ENCODE measurements around the gene ALDOB. TPM values are rescaled to one million over a fixed set of nuclear protein-coding genes. Genes with fewer than 3 reads are reported as not detected.

ALDOB gene
- total RNA-seq, 1 experiment from 2014 or later, result 1.2 TPM

DNA sequence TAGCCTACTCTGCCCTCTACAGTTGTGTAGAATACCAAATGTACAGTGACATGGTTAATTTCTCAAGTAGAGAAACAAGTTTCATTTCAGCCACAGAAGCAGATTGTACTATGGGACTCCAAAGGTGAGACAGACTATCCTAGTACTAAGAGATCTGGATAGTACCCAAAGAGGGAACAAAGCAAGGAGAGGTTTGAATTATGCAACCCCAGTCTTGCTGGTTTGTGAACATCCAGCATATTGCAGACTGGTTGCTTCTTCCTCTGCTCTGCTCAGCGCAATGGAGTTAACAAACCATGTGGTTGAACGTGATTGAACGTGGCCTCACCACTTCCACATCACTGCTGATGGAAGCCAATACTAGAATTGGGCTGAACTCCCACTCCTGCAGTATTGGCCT is 43.3 kb upstream of the ALDOB start:
- no peak overlapping the region for H2AFZ ChIP-seq (ENCODE audit: low read depth, low read length, poor library complexity, severe bottlenecking)
- peaks cover 0 to 5% of the 10 kb centered on the region in 2 experiments; a peak in 3 of 4 replicates for H3K36me3 ChIP-seq (ENCODE audit: control insufficient read depth in 1 of 2, insufficient read depth in 2 of 2, low read length in 2 of 2)
- no peaks in the 10 kb centered on the region for H3K27me3 ChIP-seq (ENCODE audit: insufficient read depth, low read length)
- H3K4me3 ChIP-seq (replicated peaks in 1 of 2; ENCODE audit: low read depth in 1 of 2, low read length in 2 of 2), result no peak overlapping the region
- BruUV-seq (replicated peaks), result no TSS peak
- no peaks in the 10 kb centered on the region for H4K20me1 ChIP-seq (ENCODE audit: insufficient read depth)
- intact Hi-C loops (cut with micrococcal nuclease), result no loop called here
- ChIA-PET RAD21 (ENCODE audit: low non-redundant PET in 1 of 2, low total read pairs in 2 of 2, uncharacterized antibody in 2 of 2, unreplicated experiment in 2 of 2) (no interaction called here), POLR2A (no interaction called here), CTCF (no interaction called here)
- DNase-seq (ENCODE audit: low read depth, low spot score) (no peak), ATAC-seq (no peak; the same call in 1 of the 2 replicates)
- TF ChIP-seq ELF1 (IDR thresholded peaks at IDR 0.05; ENCODE audit: borderline replicate concordance, low read depth), result no peak
- TF ChIP-seq, protein P1, sequence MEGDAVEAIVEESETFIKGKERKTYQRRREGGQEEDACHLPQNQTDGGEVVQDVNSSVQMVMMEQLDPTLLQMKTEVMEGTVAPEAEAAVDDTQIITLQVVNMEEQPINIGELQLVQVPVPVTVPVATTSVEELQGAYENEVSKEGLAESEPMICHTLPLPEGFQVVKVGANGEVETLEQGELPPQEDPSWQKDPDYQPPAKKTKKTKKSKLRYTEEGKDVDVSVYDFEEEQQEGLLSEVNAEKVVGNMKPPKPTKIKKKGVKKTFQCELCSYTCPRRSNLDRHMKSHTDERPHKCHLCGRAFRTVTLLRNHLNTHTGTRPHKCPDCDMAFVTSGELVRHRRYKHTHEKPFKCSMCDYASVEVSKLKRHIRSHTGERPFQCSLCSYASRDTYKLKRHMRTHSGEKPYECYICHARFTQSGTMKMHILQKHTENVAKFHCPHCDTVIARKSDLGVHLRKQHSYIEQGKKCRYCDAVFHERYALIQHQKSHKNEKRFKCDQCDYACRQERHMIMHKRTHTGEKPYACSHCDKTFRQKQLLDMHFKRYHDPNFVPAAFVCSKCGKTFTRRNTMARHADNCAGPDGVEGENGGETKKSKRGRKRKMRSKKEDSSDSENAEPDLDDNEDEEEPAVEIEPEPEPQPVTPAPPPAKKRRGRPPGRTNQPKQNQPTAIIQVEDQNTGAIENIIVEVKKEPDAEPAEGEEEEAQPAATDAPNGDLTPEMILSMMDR (IDR thresholded peaks at IDR 0.05 in 2 of 3, conservative IDR thresholded peaks at IDR 0.05 in 1 of 3; ENCODE audit: borderline replicate concordance in 1 of 3, insufficient read depth in 1 of 3, low read depth in 2 of 3, low read length in 2 of 3), result 0 out of 6 replicates have a peak, but pooled peaks of 2 of the 3 experiments have one; percentile 2 to 3
- H3K9ac ChIP-seq (ENCODE audit: low read length), result no peak overlapping the region
- H3K4me1 ChIP-seq (ENCODE audit: control insufficient read depth in 1 of 2, insufficient read depth in 2 of 2, low read length in 2 of 2), result peaks cover 0 to 20% of the 10 kb centered on the region in 2 experiments; a peak in 3 of 4 replicates
- H3K9me2 ChIP-seq (ENCODE audit: insufficient read depth), result no peaks in the 10 kb centered on the region
- no peaks in the 10 kb centered on the region for H3K9me3 ChIP-seq (ENCODE audit: control insufficient read depth in 1 of 2, insufficient read depth in 1 of 2, low read depth in 1 of 2, low read length in 2 of 2)
- no peak overlapping the region for H3K4me2 ChIP-seq (ENCODE audit: low read length)
- H3K27ac ChIP-seq (ENCODE audit: low read depth, low read length), result no peak overlapping the region
- H3K79me2 ChIP-seq (ENCODE audit: insufficient read depth, low read length), result peaks cover 33% of the 10 kb centered on the region; the same call in 1 of the 2 replicates

DNA sequence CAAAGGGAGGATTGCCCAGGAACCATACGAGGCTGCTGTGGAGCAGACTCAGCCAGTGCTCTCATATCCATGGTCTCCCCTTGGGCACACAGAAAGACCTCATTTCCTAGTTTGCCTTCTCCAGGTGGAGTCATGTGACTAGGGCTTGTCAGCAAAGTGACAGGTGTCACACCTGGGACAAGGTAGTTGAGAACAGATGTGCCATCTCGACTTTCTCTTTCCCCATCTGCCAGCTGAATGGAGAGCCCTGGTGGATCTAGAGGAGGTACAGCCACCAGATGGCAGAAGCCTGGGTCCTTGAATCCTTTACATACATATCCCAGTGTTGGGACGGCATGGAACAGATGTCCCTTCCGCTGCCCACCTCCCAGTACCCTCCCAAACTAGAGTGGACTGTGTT is 42.9 kb upstream of the ALDOB start:
- H3K4me3 ChIP-seq (replicated peaks in 1 of 2; ENCODE audit: low read depth in 1 of 2, low read length in 2 of 2), result no peak overlapping the region
- H3K9ac ChIP-seq (ENCODE audit: low read length), result no peak overlapping the region
- CTCF ChIA-PET, result interaction anchor here (1.5 kb wide), 1 partner anchor 20 kb away, joined by 4 read pairs; no protein-coding TSS in a partner anchor
- BruUV-seq (replicated peaks), result no TSS peak
- H4K20me1 ChIP-seq (ENCODE audit: insufficient read depth), result no peaks in the 10 kb centered on the region
- RAD21 ChIA-PET (ENCODE audit: low non-redundant PET in 1 of 2, low total read pairs in 2 of 2, uncharacterized antibody in 2 of 2, unreplicated experiment in 2 of 2), result no interaction called here
- TF ChIP-seq, protein P1 (IDR thresholded peaks at IDR 0.05 in 2 of 3, conservative IDR thresholded peaks at IDR 0.05 in 1 of 3; ENCODE audit: borderline replicate concordance in 1 of 3, insufficient read depth in 1 of 3, low read depth in 2 of 3, low read length in 2 of 3), result peak; percentile 27 to 34 (median 28); a peak in 2 of 6 replicates
- no peak for TF ChIP-seq ZNF274 (IDR thresholded peaks at IDR 0.05; ENCODE audit: low read depth, low read length)
- ATAC-seq (no peak), DNase-seq (ENCODE audit: low read depth, low spot score) (no peak)
- H3K27ac ChIP-seq (ENCODE audit: low read depth, low read length), result no peak overlapping the region
- no peak overlapping the region for H2AFZ ChIP-seq (ENCODE audit: low read depth, low read length, poor library complexity, severe bottlenecking)
- POLR2A ChIA-PET, result no interaction called here
- intact Hi-C loops (cut with micrococcal nuclease), result no loop called here
- H3K9me3 ChIP-seq (ENCODE audit: control insufficient read depth in 1 of 2, insufficient read depth in 1 of 2, low read depth in 1 of 2, low read length in 2 of 2), result no peaks in the 10 kb centered on the region
- H3K27me3 ChIP-seq (ENCODE audit: insufficient read depth, low read length), result no peaks in the 10 kb centered on the region
- no peak overlapping the region for H3K4me2 ChIP-seq (ENCODE audit: low read length)
- H3K4me1 ChIP-seq (ENCODE audit: control insufficient read depth in 1 of 2, insufficient read depth in 2 of 2, low read length in 2 of 2), result peaks cover 0 to 20% of the 10 kb centered on the region in 2 experiments; a peak in 3 of 4 replicates
- no peaks in the 10 kb centered on the region for H3K9me2 ChIP-seq (ENCODE audit: insufficient read depth)
- H3K36me3 ChIP-seq (ENCODE audit: control insufficient read depth in 1 of 2, insufficient read depth in 2 of 2, low read length in 2 of 2), result peaks cover 0 to 5% of the 10 kb centered on the region in 2 experiments; a peak in 3 of 4 replicates
- peaks cover 33% of the 10 kb centered on the region; the same call in 1 of the 2 replicates for H3K79me2 ChIP-seq (ENCODE audit: insufficient read depth, low read length)
